GM18907 (cell line): ENCODE results near the gene APOA4.

ENCODE experiments used
- ATAC-seq: cut with Tn5 transposase; IDR thresholded peaks from one replicate; pipeline ENCODE4 v1.9.1; 2021; ENCODE audit warnings: mild to moderate bottlenecking, moderate library complexity; ENCODE audit not compliant: unreplicated experiment

APOA4 gene

GRCh38 chr11:116823031-116823843, at the start of gene APOA4:
TSS of gene APOA4 (minus strand) at chr11:116823304. CDS start at chr11:116823191, 113 bp downstream.
- no peak for ATAC-seq

- no peak for ATAC-seq
Observed at GRCh38 chr11:116871248-116871647, 48.1 kb upstream of the APOA4 start.

- ATAC-seq: no peak
Observed at GRCh38 chr11:116870054-116870453, 47.0 kb upstream of the APOA4 start.

- ATAC-seq: no peak
Observed at GRCh38 chr11:116869610-116870009, 46.5 kb upstream of the APOA4 start.

- ATAC-seq: no peak
Observed at GRCh38 chr11:116868066-116868465, 45.0 kb upstream of the APOA4 start.

- no peak for ATAC-seq
Observed at GRCh38 chr11:116867619-116868018, 44.5 kb upstream of the APOA4 start.

GRCh38 chr11:116866804-116867455, 43.8 kb upstream of the APOA4 start:
- ATAC-seq: no peak

GRCh38 chr11:116865696-116866095, 42.6 kb upstream of the APOA4 start:
- no peak for ATAC-seq

GRCh38 chr11:116864531-116864930, 41.4 kb upstream of the APOA4 start:
- no peak for ATAC-seq

GRCh38 chr11:116862951-116863350, 39.8 kb upstream of the APOA4 start:
- ATAC-seq: no peak

GRCh38 chr11:116862185-116862584, 39.1 kb upstream of the APOA4 start:
- no peak for ATAC-seq

- ATAC-seq: no peak
Observed at GRCh38 chr11:116861539-116861938, 38.4 kb upstream of the APOA4 start.

GRCh38 chr11:116860303-116860702, 37.2 kb upstream of the APOA4 start:
- no peak for ATAC-seq

- no peak for ATAC-seq
Observed at GRCh38 chr11:116859175-116859574, 36.1 kb upstream of the APOA4 start.

- ATAC-seq: no peak
Observed at GRCh38 chr11:116857936-116858335, 34.8 kb upstream of the APOA4 start.

- ATAC-seq: no peak
Observed at GRCh38 chr11:116857316-116857715, 34.2 kb upstream of the APOA4 start.

- ATAC-seq: no peak
Observed at GRCh38 chr11:116856423-116856822, 33.3 kb upstream of the APOA4 start.

- ATAC-seq: no peak
Observed at GRCh38 chr11:116855413-116855812, 32.3 kb upstream of the APOA4 start.

GRCh38 chr11:116853461-116854073, 30.5 kb upstream of the APOA4 start:
- ATAC-seq: peak; percentile 94

- peak; percentile 45 for ATAC-seq
Observed at GRCh38 chr11:116852261-116853031, 29.3 kb upstream of the APOA4 start.

- ATAC-seq: no peak
Observed at GRCh38 chr11:116851626-116852025, 28.5 kb upstream of the APOA4 start.
